GM13977 (cell line): ENCODE measurements around the gene FGF5.

Experiments
- DNase-seq: peaks from one replicate; pipeline ENCODE4 v3.0.0; 2012; ENCODE audit warnings: low spot score
- CTCF ChIP-seq: IDR thresholded peaks from 2 replicates; pipeline ENCODE4 v1.5.1; 2012; ENCODE audit warnings: mild to moderate bottlenecking, control low read depth; ENCODE audit not compliant: insufficient read depth; ENCODE audit errors: extremely low read depth, missing control alignments
- in situ Hi-C: fragments of 300-500 bp; cut with MboI; formaldehyde crosslinking; loops from one replicate; pipeline ENCODE4 v1.12.0; 2022; ENCODE audit warnings: low sequenced_read_pairs, low pct_unique_long_range_greater_than_20kb, mixed read lengths, inconsistent platforms; ENCODE audit not compliant: unreplicated experiment

Gene FGF5

GRCh38 chr4:80228460-80228859, 38.0 kb upstream of the FGF5 start:
- no peak for DNase-seq
- in situ Hi-C loops, result no loop called here
- TF ChIP-seq CTCF, result no peak

- DNase-seq, result no peak
- in situ Hi-C loops, result no loop called here
- no peak for TF ChIP-seq CTCF
Measured at GRCh38 chr4:80229128-80229527, 37.3 kb upstream of the FGF5 start.

GRCh38 chr4:80229590-80229989, 36.9 kb upstream of the FGF5 start:
- TF ChIP-seq CTCF, result no peak
- in situ Hi-C loops, result no loop called here
- no peak for DNase-seq

- TF ChIP-seq CTCF, result no peak
- in situ Hi-C loops, result no loop called here
- no peak for DNase-seq
Measured at GRCh38 chr4:80231180-80231579, 35.3 kb upstream of the FGF5 start.

DNA sequence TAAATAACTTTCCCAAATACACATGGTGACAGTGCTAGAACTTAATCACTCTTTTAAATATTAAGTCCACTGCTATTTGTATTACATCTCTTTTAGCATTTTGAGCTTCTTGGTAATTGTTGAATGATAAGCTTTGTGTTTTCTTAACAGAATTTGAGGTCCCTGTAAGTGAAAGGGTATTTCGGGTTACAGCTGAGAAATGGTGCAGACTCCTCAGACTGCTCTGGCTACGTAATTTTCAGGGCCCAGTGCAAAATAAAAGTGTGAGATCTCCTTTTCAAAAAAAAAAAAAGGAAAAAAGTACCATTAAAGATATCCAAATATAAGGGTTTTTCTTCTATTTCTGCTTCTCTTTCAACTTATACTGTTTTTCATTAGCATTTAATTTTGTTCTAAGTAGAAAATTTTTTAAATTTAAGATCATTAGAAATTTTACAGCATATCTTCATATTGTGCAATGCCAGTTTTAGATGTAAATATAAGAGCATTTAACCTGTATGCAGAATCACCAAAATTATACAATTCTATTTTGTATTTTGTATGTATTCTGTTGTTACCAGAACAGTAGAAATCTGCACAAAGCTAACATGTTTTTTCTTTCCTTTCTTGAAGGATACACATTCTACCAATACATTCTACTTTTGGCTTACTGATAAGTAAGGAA, 33.6 kb upstream of the FGF5 start:
- in situ Hi-C loops, result no loop called here
- DNase-seq, result no peak
- no peak for TF ChIP-seq CTCF

DNA sequence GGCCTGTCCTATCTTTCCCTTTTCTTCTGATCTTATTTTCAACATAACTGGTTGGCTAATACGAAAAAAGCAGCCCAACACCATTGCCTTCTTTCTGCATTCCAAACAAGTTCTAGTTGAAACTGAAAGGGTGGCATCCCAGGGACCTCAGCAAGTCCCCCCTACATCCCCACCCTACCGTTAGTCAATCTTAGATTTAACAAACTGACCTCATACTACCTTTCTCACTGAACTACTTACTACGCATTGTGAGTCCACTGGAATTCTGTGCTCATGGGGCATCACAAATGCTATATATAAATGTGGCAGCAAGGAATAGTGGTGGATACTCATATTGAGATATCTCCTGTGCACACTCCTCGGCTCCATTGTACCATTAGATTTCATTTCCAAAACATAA, 33.1 kb upstream of the FGF5 start:
- no peak for TF ChIP-seq CTCF
- in situ Hi-C loops, result no loop called here
- no peak for DNase-seq
